Kidney (tissue), 14 donors: ENCODE data around the gene RNF215. TPM values are rescaled to one million over a fixed set of nuclear protein-coding genes. Genes with fewer than 3 reads are reported as not detected.

Experiments
- DNase-seq, 5 donors: peaks; one replicate each; pipeline ENCODE4 v3.0.0-alpha.2; 2013 to 2020
- FAIRE-seq: peaks from 2 replicates; lab custom pipeline; 2012; peaks lifted over from hg19 to GRCh38; lab: Jason Lieb, UNC
- H3K27ac ChIP-seq, 2 donors: one replicate each; pipeline ENCODE4 v1.7.0; 2013; ENCODE audit warnings: low read depth in 2 of 2, low read length in 2 of 2, inconsistent platforms in 1 of 2
- H3K27me3 ChIP-seq: one replicate; pipeline ENCODE4 v1.7.1; 2013; ENCODE audit warnings: low read length, inconsistent platforms; ENCODE audit not compliant: control insufficient read depth, insufficient read depth
- H3K36me3 ChIP-seq, 3 donors: one replicate each; pipeline versions ENCODE4 v1.7.0 to v1.7.1; 2013; ENCODE audit warnings: low read length in 3 of 3, control low read depth in 1 of 3, inconsistent platforms in 1 of 3; ENCODE audit not compliant: insufficient read depth in 3 of 3, control insufficient read depth in 2 of 3
- H3K4me1 ChIP-seq, 3 donors: one replicate each; pipeline versions ENCODE4 v1.7.0 to v1.7.1; 2013; ENCODE audit warnings: low read length in 3 of 3, inconsistent platforms in 1 of 3, low read depth in 1 of 3; ENCODE audit not compliant: control insufficient read depth in 2 of 3, insufficient read depth in 2 of 3
- H3K4me3 ChIP-seq, 3 donors: one replicate each; pipeline versions ENCODE4 v1.7.0 to v1.8.1; 2013; ENCODE audit warnings: low read length in 3 of 3, control low read depth in 1 of 3, inconsistent platforms in 1 of 3
- H3K9ac ChIP-seq, 3 donors: one replicate each; pipeline versions ENCODE4 v1.7.0 to v1.7.1; 2013; ENCODE audit warnings: low read length in 3 of 3, control low read depth in 1 of 3, inconsistent platforms in 1 of 3
- H3K9me3 ChIP-seq, 3 donors: one replicate each; pipeline versions ENCODE4 v1.7.0 to v1.7.1; 2013; ENCODE audit warnings: low read length in 3 of 3, control low read depth in 1 of 3, inconsistent platforms in 1 of 3; ENCODE audit not compliant: control insufficient read depth in 2 of 3, insufficient read depth in 1 of 3
- CTCF ChIP-seq: IDR thresholded peaks from 3 replicates; pipeline ENCODE4 v1.5.1; 2012; ENCODE audit warnings: mild to moderate bottlenecking, moderate library complexity, borderline replicate concordance; ENCODE audit not compliant: insufficient read depth; ENCODE audit errors: extremely low read depth
- intact Hi-C: fragments of 100-400 bp; cut with DNase I; formaldehyde crosslinking; loops from one replicate; pipeline ENCODE4 v1.11.1; 2022
- polyA plus RNA-seq: library from polyadenylated mRNA; stranded (reverse); fragments of 350-450 nt; fragmentation: Illumina TruSeq; extraction: RNeasy Lipid Tissue Mini Kit (QIAGEN cat#74804); gene quantifications from one replicate; pipeline ENCODE4 v1.2.3, GENCODE V29; 2014; ENCODE audit warnings: low read depth, low replicate concordance; ENCODE audit not compliant: insufficient read depth
- total RNA-seq: library from RNA; stranded (reverse); fragmentation: NEBNext Ultra II Directional; extraction: Animal tissue kit (Norgen Biotek cat#: 25700); gene quantifications from one replicate; pipeline ENCODE4 v1.2.1, GENCODE V29; 2021
- donor health status: control.
- donor health status: control.
- donor health status: control.
- donor health status: control.
- donor health status: control.
- donor health status: DM: yes; HTN: yes; CAD: no.
- donor health status: Normal renal cell carcinoma (clear cell type).

Gene RNF215
- total and polyA plus RNA-seq, 2 donors from 2014 or later: 15.9 to 19.7 TPM

GRCh38 chr22:30361916-30362650 is 25.1 kb downstream of the RNF215 start:
- intact Hi-C loops: no loop called here
- H3K9me3 ChIP-seq: no peaks in the 10 kb centered on the region
- H3K27me3 ChIP-seq: no peaks in the 10 kb centered on the region
- no peak overlapping the region for H3K27ac ChIP-seq
- H3K4me1 ChIP-seq: peaks cover 0 to 1% (median 0%) of the 10 kb centered on the region in 3 donors
- no peak for TF ChIP-seq CTCF
- no peak overlapping the region for H3K4me3 ChIP-seq
- DNase-seq (no peak), FAIRE-seq (no peak)
- H3K36me3 ChIP-seq: peaks cover 0 to 4% (median 0%) of the 10 kb centered on the region in 3 donors
- H3K9ac ChIP-seq: no peak overlapping the region

GRCh38 chr22:30358541-30358940 is 28.7 kb downstream of the RNF215 start:
- Histone ChIP-seq H3K4me3 (no peak overlapping the region), H3K36me3 (no peaks in the 10 kb centered on the region), H3K9ac (no peak overlapping the region), H3K27ac (no peak overlapping the region), H3K4me1 (peaks cover 0 to 19% (median 11%) of the 10 kb centered on the region in 3 donors), H3K9me3 (no peaks in the 10 kb centered on the region), H3K27me3 (no peaks in the 10 kb centered on the region)
- FAIRE-seq: no peak
- no peak for DNase-seq
- intact Hi-C loops: no loop called here
- TF ChIP-seq CTCF: no peak

- TF ChIP-seq CTCF: no peak
- Histone ChIP-seq H3K4me3 (peak overlapping the region in 1 of 3 donors; percentile 97), H3K4me1 (peaks cover 0 to 19% (median 11%) of the 10 kb centered on the region in 3 donors), H3K27me3 (no peaks in the 10 kb centered on the region), H3K36me3 (peaks cover 0 to 4% (median under 1%) of the 10 kb centered on the region in 3 donors), H3K9ac (no peak overlapping the region), H3K27ac (no peak overlapping the region), H3K9me3 (no peaks in the 10 kb centered on the region)
- no peak for DNase-seq
- FAIRE-seq: no peak
- intact Hi-C loops: no loop called here
These were observed 29.5 kb downstream of the RNF215 start for GRCh38 chr22:30357650-30358215.
